Renal cortical epithelial cell (primary cell): ENCODE data around the gene XIRP1. TPM values are rescaled to one million over a fixed set of nuclear protein-coding genes. Genes with fewer than 3 reads are reported as not detected.
"Not testable (repeated sequence)": the region's sequence is repeated elsewhere in the genome, so short reads cannot be mapped to it uniquely, and the experiment has no call there.

Experiments
- DNase-seq: peaks from one replicate; pipeline ENCODE4 v3.0.0-alpha.2; 2011; ENCODE audit warnings: low read depth
- total RNA-seq: library from RNA; depleted of rRNA; stranded (reverse); fragments of >200 nt; gene quantifications from 2 replicates; pipeline ENCODE4 v1.2.3, GENCODE V29; 2014

Gene XIRP1
- total RNA-seq, 1 donor from 2014 or later = not detected

GRCh38 chr3:39186692-39187151 lies 5.7 kb downstream of the XIRP1 start:
- DNase-seq = no peak

- no peak for DNase-seq
These were observed 6.3 kb downstream of the XIRP1 start for GRCh38 chr3:39185959-39186691.

GRCh38 chr3:39185326-39185958 lies 7.0 kb downstream of the XIRP1 start:
- no peak for DNase-seq

- DNase-seq = no peak
These were observed 7.5 kb downstream of the XIRP1 start for GRCh38 chr3:39184968-39185285.

GRCh38 chr3:39184081-39184967 lies 8.1 kb downstream of the XIRP1 start:
- no peak for DNase-seq

GRCh38 chr3:39183211-39184080 lies 8.9 kb downstream of the XIRP1 start:
- DNase-seq = no peak

- DNase-seq = no peak
These were observed 10.7 kb downstream of the XIRP1 start for GRCh38 chr3:39181408-39182335.

GRCh38 chr3:39180546-39181346 lies 11.6 kb downstream of the XIRP1 start:
- DNase-seq = peak; percentile 63

- no peak for DNase-seq
These were observed 12.2 kb downstream of the XIRP1 start for GRCh38 chr3:39180183-39180545.

GRCh38 chr3:39178553-39178952 lies 13.8 kb downstream of the XIRP1 start:
- peak; percentile 23 for DNase-seq

- peak; percentile 92 for DNase-seq
These were observed 14.6 kb downstream of the XIRP1 start for GRCh38 chr3:39177708-39178332.

GRCh38 chr3:39176025-39176714 lies 16.2 kb downstream of the XIRP1 start:
- DNase-seq = no peak

- no peak for DNase-seq
These were observed 18.9 kb downstream of the XIRP1 start for GRCh38 chr3:39173318-39174125.

GRCh38 chr3:39171860-39172259 lies 20.5 kb downstream of the XIRP1 start:
- no peak for DNase-seq

GRCh38 chr3:39170877-39171276 lies 21.5 kb downstream of the XIRP1 start:
- DNase-seq = not testable (repeated sequence)

- no peak for DNase-seq
These were observed 21.9 kb downstream of the XIRP1 start for GRCh38 chr3:39170461-39170860.

GRCh38 chr3:39169712-39170111 lies 22.7 kb downstream of the XIRP1 start:
- no peak for DNase-seq
